K562 (cell line): Measurements from ENCODE around the gene VEGFA. TPM values are rescaled to one million over a fixed set of nuclear protein-coding genes. Genes with fewer than 3 reads are reported as not detected.

ENCODE experiments used
- ARID3B ChIP-seq: fragments of 250-450 bp; sonication (Bioruptor Pico); IDR thresholded peaks from 2 replicates; pipeline ENCODE4 v1.4.0; 2020; ENCODE audit warnings: borderline replicate concordance
- ATF1 ChIP-seq, 2 experiments: fragments of 450-650 bp in 1 of 2; IDR thresholded peaks; 2 replicates each; pipeline ENCODE4 v1.6.1; 2016; ENCODE audit warnings: missing compliant biosample characterization in 1 of 2, missing genetic modification characterization in 1 of 2
- CGGBP1 ChIP-seq: fragments of 250-450 bp; sonication (Bioruptor Pico); IDR thresholded peaks from 2 replicates; pipeline ENCODE4 v1.9.0; 2021; ENCODE audit warnings: mild to moderate bottlenecking
- ESRRA ChIP-seq: fragments of 450-650 bp; IDR thresholded peaks from 2 replicates; pipeline ENCODE4 v1.6.1; 2014; ENCODE audit warnings: low read depth, mild to moderate bottlenecking, moderate library complexity, borderline replicate concordance
- HNRNPLL ChIP-seq: fragments of 200-400 bp; formaldehyde crosslinking; IDR thresholded peaks from 2 replicates; pipeline ENCODE4 v1.6.1; 2017; ENCODE audit warnings: low read length, low read depth, mild to moderate bottlenecking; ENCODE audit not compliant: poor library complexity, severe bottlenecking
- NFXL1 ChIP-seq: fragments of 450-650 bp; formaldehyde crosslinking; IDR thresholded peaks from 2 replicates; pipeline ENCODE4 v1.4.0; 2021; ENCODE audit warnings: mild to moderate bottlenecking
- RBM15 ChIP-seq: fragments of 200-400 bp; formaldehyde crosslinking; IDR thresholded peaks from 2 replicates; pipeline ENCODE4 v1.6.1; 2018; ENCODE audit warnings: mild to moderate bottlenecking, low read length, moderate library complexity; ENCODE audit not compliant: insufficient read depth
- SPI1 ChIP-seq: IDR thresholded peaks from 2 replicates; pipeline ENCODE4 v1.6.1; 2011; ENCODE audit warnings: low read depth, low read length, control low read depth, borderline replicate concordance
- THAP7 ChIP-seq: fragments of 250-450 bp; sonication (Bioruptor Pico); IDR thresholded peaks from 2 replicates; pipeline ENCODE4 v1.5.0; 2021
- TSHZ1 ChIP-seq: fragments of 250-450 bp; sonication (Bioruptor Pico); IDR thresholded peaks from 2 replicates; pipeline ENCODE4 v1.4.0; 2020; ENCODE audit warnings: mild to moderate bottlenecking, moderate library complexity
- YBX1 ChIP-seq: fragments of 450-650 bp; IDR thresholded peaks from 2 replicates; pipeline ENCODE4 v1.7.1; 2016; ENCODE audit warnings: mild to moderate bottlenecking
- ZBTB5 ChIP-seq: fragments of 450-650 bp; IDR thresholded peaks from 2 replicates; pipeline ENCODE4 v1.6.1; 2017; ENCODE audit warnings: antibody characterized with exemption
- ZNF280A ChIP-seq: fragments of 450-650 bp; IDR thresholded peaks from 2 replicates; pipeline ENCODE4 v1.6.1; 2018; ENCODE audit warnings: mild to moderate bottlenecking, low read depth; ENCODE audit not compliant: partially characterized antibody
- polyA plus RNA-seq, 8 experiments: library from polyadenylated mRNA; depleted of rRNA in 4 of 8; stranded (reverse) in 5 of 8; unstranded in 3 of 8; fragments of >200 nt; fragmentation: Nextera tagmentation in 2 of 8; fragmentation: Illumina TruSeq in 1 of 8; extraction: Ambion mirVana in 2 of 8; extraction: Trizol in 1 of 8; gene quantifications; 2 replicates each; pipeline versions ENCODE4 v1.2.1 to v1.2.3, GENCODE V29; 2011 to 2014; ENCODE audit warnings: inconsistent platforms in 1 of 8, missing spikeins in 1 of 8
- total RNA-seq, 7 experiments: library from RNA; depleted of rRNA in 6 of 7; stranded (reverse); fragments of >200 nt in 6 of 7; fragmentation: Illumina TruSeq in 2 of 7; extraction: Trizol in 2 of 7; gene quantifications; 2 replicates each; pipeline versions ENCODE4 v1.2.1 to v1.2.3, GENCODE V29; 2011 to 2021; ENCODE audit warnings: low replicate concordance in 1 of 7

Gene VEGFA
- total and polyA plus RNA-seq, 9 of the 15 experiments (the other 6 are each of a cell fraction or from before 2014, with no cell fraction given): 14.0 to 271 (median 124) TPM

GRCh38 chr6:43803055-43803782 is 33.2 kb downstream of the VEGFA start (continued):
- TF ChIP-seq TSHZ1 (CRISPR knock-in tag) (no peak), NFXL1 (CRISPR knock-in tag) (no peak), SPI1 (no peak), HNRNPLL (no peak), YBX1 (no peak), ZBTB5 (no peak), CGGBP1 (CRISPR knock-in tag) (no peak), ATF1 (CRISPR knock-in tag; IDR thresholded peaks at IDR 0.05) (no peak), ATF1 (tag; IDR thresholded peaks at IDR 0.05) (no peak), THAP7 (CRISPR knock-in tag) (no peak), ESRRA (no peak), RBM15 (no peak), ARID3B (no peak), ZNF280A (no peak)
